Measurements from ENCODE around the gene TUBB1. TPM values are rescaled to one million over a fixed set of nuclear protein-coding genes. Genes with fewer than 3 reads are reported as not detected.
A peak's percentile ranks its signal among the peaks of the same experiment; 100 is the strongest.

TUBB1 gene
- total RNA-seq, 1 experiment from 2014 or later: not detected

- no peaks in the 10 kb centered on the region for H3K9me3 Mint-ChIP-seq (ENCODE audit: unreplicated experiment)
- peaks cover 86% of the 10 kb centered on the region for H3K36me3 Mint-ChIP-seq (ENCODE audit: insufficient read depth, unreplicated experiment)
- POLR2A ChIA-PET: interaction anchor here (0.7 to 5.6 kb wide), 30 partner anchors 9 to 907 kb away, joined by 3 to 107 read pairs (median 6); partner anchors contain the start of genes FAM217B, NELFCD, PPP1R3D and PRELID3B
- H3K4me3 Mint-ChIP-seq (ENCODE audit: unreplicated experiment): peak overlapping the region; percentile 90
- BruUV-seq (replicated peaks): TSS peak; percentile 93
- peaks cover 28% of the 10 kb centered on the region for H3K4me1 Mint-ChIP-seq (ENCODE audit: insufficient read depth, unreplicated experiment)
- intact Hi-C loops (cut with micrococcal nuclease): loop anchor here (1.0 kb wide), 1 partner anchor 143 kb away; no protein-coding TSS in a partner anchor
- H3K27me3 Mint-ChIP-seq (ENCODE audit: insufficient read depth, unreplicated experiment): no peaks in the 10 kb centered on the region
- no peak for DNase-seq (ENCODE audit: unreplicated experiment)
- TF ChIP-seq CTCF (IDR thresholded peaks at IDR 0.05; ENCODE audit: unreplicated experiment): no peak
- CTCF ChIA-PET: interaction anchor here (0.7 to 2.0 kb wide), 6 partner anchors 9 to 1275 kb away, joined by 3 to 19 read pairs (median 4); no protein-coding TSS in a partner anchor
- peak overlapping the region; percentile 78 for H3K27ac Mint-ChIP-seq (ENCODE audit: low read depth, unreplicated experiment)
Observed at GRCh38 chr20:59032713-59033059, 13.5 kb downstream of the TUBB1 start.

DNA sequence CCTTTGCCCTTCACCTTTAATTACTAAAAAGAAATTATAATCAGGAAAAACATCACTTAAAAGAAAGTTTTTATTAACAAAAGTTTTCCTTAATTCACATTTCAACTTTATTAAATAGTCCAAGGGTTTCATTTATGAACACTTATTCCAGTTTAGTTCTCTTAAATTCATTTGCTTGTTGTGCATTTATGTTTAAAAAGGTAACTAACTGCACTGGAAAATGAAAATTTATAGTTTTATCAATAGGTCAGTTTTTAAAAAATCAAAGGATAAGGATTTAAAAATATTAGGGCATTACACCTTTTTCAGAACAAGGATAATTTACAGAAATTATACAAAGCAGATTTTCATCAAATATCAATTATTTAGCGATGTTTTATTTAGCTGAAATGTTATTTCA is 13.9 kb downstream of the TUBB1 start:
- Mint-ChIP-seq H3K9me3 (ENCODE audit: unreplicated experiment) (no peaks in the 10 kb centered on the region), H3K27ac (ENCODE audit: low read depth, unreplicated experiment) (peak overlapping the region; percentile 78), H3K36me3 (ENCODE audit: insufficient read depth, unreplicated experiment) (peaks cover 86% of the 10 kb centered on the region), H3K4me3 (ENCODE audit: unreplicated experiment) (peak overlapping the region; percentile 90), H3K4me1 (ENCODE audit: insufficient read depth, unreplicated experiment) (peaks cover 24% of the 10 kb centered on the region), H3K27me3 (ENCODE audit: insufficient read depth, unreplicated experiment) (no peaks in the 10 kb centered on the region)
- intact Hi-C loops (cut with micrococcal nuclease): no loop called here
- ChIA-PET CTCF (interaction anchor here (0.6 to 1.0 kb wide), 4 partner anchors 163 to 538 kb away, joined by 3 to 5 read pairs (median 4); no protein-coding TSS in a partner anchor), POLR2A (interaction anchor here (0.9 to 5.6 kb wide), 14 partner anchors 9 to 907 kb away, joined by 3 to 107 read pairs (median 10); partner anchors contain the start of genes FAM217B, NELFCD, PPP1R3D and PRELID3B)
- DNase-seq (ENCODE audit: unreplicated experiment): no peak
- no TSS peak for BruUV-seq (replicated peaks)
- no peak for TF ChIP-seq CTCF (IDR thresholded peaks at IDR 0.05; ENCODE audit: unreplicated experiment)

GRCh38 chr20:59033616-59034165 is 14.5 kb downstream of the TUBB1 start:
- Mint-ChIP-seq H3K27me3 (ENCODE audit: insufficient read depth, unreplicated experiment) (no peaks in the 10 kb centered on the region), H3K36me3 (ENCODE audit: insufficient read depth, unreplicated experiment) (peaks cover 84% of the 10 kb centered on the region), H3K9me3 (ENCODE audit: unreplicated experiment) (no peaks in the 10 kb centered on the region), H3K27ac (ENCODE audit: low read depth, unreplicated experiment) (no peak overlapping the region), H3K4me1 (ENCODE audit: insufficient read depth, unreplicated experiment) (peaks cover 20% of the 10 kb centered on the region), H3K4me3 (ENCODE audit: unreplicated experiment) (no peak overlapping the region)
- no peak for TF ChIP-seq CTCF (IDR thresholded peaks at IDR 0.05; ENCODE audit: unreplicated experiment)
- ChIA-PET POLR2A (interaction anchor here (0.9 to 5.6 kb wide), 5 partner anchors 8 to 382 kb away, joined by 3 to 107 read pairs (median 25); partner anchors contain the start of genes PRELID3B and STX16), CTCF (interaction anchor here (0.6 to 1.0 kb wide), 5 partner anchors 164 to 538 kb away, joined by 3 to 5 read pairs (median 3); no protein-coding TSS in a partner anchor)
- DNase-seq (ENCODE audit: unreplicated experiment): no peak
- intact Hi-C loops (cut with micrococcal nuclease): no loop called here
- BruUV-seq (replicated peaks): no TSS peak

DNA sequence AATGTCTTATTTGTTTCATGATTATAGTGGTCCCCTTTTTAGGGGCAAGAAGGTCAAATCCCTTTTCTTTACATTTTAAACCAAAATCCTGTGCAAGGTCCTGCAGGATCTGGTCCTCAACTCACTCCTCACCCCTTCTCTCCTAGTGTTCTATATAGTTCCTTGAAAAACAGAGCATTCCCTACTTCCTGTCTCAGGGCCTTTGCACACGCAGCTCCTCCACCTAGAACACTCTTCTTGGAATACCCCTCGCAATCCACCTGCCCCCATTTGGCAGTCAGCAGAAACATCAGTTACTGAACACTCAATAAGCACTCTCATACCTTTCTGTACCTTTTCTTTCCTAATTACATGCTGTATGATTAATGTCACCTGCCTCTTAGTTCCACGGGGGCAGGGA is 16.2 kb downstream of the TUBB1 start:
- BruUV-seq (replicated peaks): no TSS peak
- H3K4me3 Mint-ChIP-seq (ENCODE audit: unreplicated experiment): no peak overlapping the region
- ChIA-PET POLR2A (no interaction called here), CTCF (no interaction called here)
- intact Hi-C loops (cut with micrococcal nuclease): no loop called here
- no peaks in the 10 kb centered on the region for H3K27me3 Mint-ChIP-seq (ENCODE audit: insufficient read depth, unreplicated experiment)
- H3K9me3 Mint-ChIP-seq (ENCODE audit: unreplicated experiment): no peaks in the 10 kb centered on the region
- no peak for DNase-seq (ENCODE audit: unreplicated experiment)
- no peak for TF ChIP-seq CTCF (IDR thresholded peaks at IDR 0.05; ENCODE audit: unreplicated experiment)
- H3K36me3 Mint-ChIP-seq (ENCODE audit: insufficient read depth, unreplicated experiment): peaks cover 72% of the 10 kb centered on the region
- no peak overlapping the region for H3K27ac Mint-ChIP-seq (ENCODE audit: low read depth, unreplicated experiment)
- peaks cover 23% of the 10 kb centered on the region for H3K4me1 Mint-ChIP-seq (ENCODE audit: insufficient read depth, unreplicated experiment)
